Measurements from ENCODE around the gene NXNL1.
"Not testable (repeated sequence)": the region's sequence is repeated elsewhere in the genome, so short reads cannot be mapped to it uniquely, and the experiment has no call there.

NXNL1 gene

GRCh38 chr19:17460372-17461230 is at the start of gene NXNL1:
NXNL1 (minus strand) TSS chr19:17460926; CDS start chr19:17460869, 57 bp downstream.
- DNase-seq (ENCODE audit: extremely low read depth in 1 of 2, low read depth in 1 of 2), result no peak

- not testable (repeated sequence) for DNase-seq (ENCODE audit: extremely low read depth in 1 of 2, low read depth in 1 of 2)
Measured at GRCh38 chr19:17508558-17508933, 47.8 kb upstream of the NXNL1 start.

GRCh38 chr19:17506745-17507144 is 46.0 kb upstream of the NXNL1 start:
- no peak for DNase-seq (ENCODE audit: extremely low read depth in 1 of 2, low read depth in 1 of 2)

- DNase-seq (ENCODE audit: extremely low read depth in 1 of 2, low read depth in 1 of 2), result no peak
Measured at GRCh38 chr19:17505223-17505622, 44.5 kb upstream of the NXNL1 start.

GRCh38 chr19:17504456-17504855 is 43.7 kb upstream of the NXNL1 start:
- no peak for DNase-seq (ENCODE audit: extremely low read depth in 1 of 2, low read depth in 1 of 2)

- DNase-seq (ENCODE audit: extremely low read depth in 1 of 2, low read depth in 1 of 2), result no peak
Measured at GRCh38 chr19:17504030-17504429, 43.3 kb upstream of the NXNL1 start.

GRCh38 chr19:17503240-17503639 is 42.5 kb upstream of the NXNL1 start:
- no peak for DNase-seq (ENCODE audit: extremely low read depth in 1 of 2, low read depth in 1 of 2)

- no peak for DNase-seq (ENCODE audit: extremely low read depth in 1 of 2, low read depth in 1 of 2)
Measured at GRCh38 chr19:17500447-17501198, 39.9 kb upstream of the NXNL1 start.

GRCh38 chr19:17499648-17500446 is 39.1 kb upstream of the NXNL1 start:
- no peak for DNase-seq (ENCODE audit: extremely low read depth in 1 of 2, low read depth in 1 of 2)

- DNase-seq (ENCODE audit: extremely low read depth in 1 of 2, low read depth in 1 of 2), result not testable (repeated sequence)
Measured at GRCh38 chr19:17499025-17499424, 38.3 kb upstream of the NXNL1 start.

GRCh38 chr19:17497149-17497798 is 36.5 kb upstream of the NXNL1 start:
- DNase-seq (ENCODE audit: extremely low read depth in 1 of 2, low read depth in 1 of 2), result no peak

GRCh38 chr19:17496337-17496997 is 35.7 kb upstream of the NXNL1 start:
- peak; percentile 52 to 69 for DNase-seq (ENCODE audit: extremely low read depth in 1 of 2, low read depth in 1 of 2)

- DNase-seq (ENCODE audit: extremely low read depth in 1 of 2, low read depth in 1 of 2), result no peak
Measured at GRCh38 chr19:17495639-17496296, 35.0 kb upstream of the NXNL1 start.

GRCh38 chr19:17491287-17491686 is 30.6 kb upstream of the NXNL1 start:
- no peak for DNase-seq (ENCODE audit: extremely low read depth in 1 of 2, low read depth in 1 of 2)

GRCh38 chr19:17490411-17490810 is 29.7 kb upstream of the NXNL1 start:
- no peak for DNase-seq (ENCODE audit: extremely low read depth in 1 of 2, low read depth in 1 of 2)

GRCh38 chr19:17489392-17490030 is 28.8 kb upstream of the NXNL1 start:
- no peak for DNase-seq (ENCODE audit: extremely low read depth in 1 of 2, low read depth in 1 of 2)

- DNase-seq (ENCODE audit: extremely low read depth in 1 of 2, low read depth in 1 of 2), result peak; percentile 56 to 65
Measured at GRCh38 chr19:17488593-17489391, 28.1 kb upstream of the NXNL1 start.

Data from activated CD8-positive, alpha-beta memory T cell treated with anti-CD3 and anti-CD28 coated beads for 1 hour (primary cell).